Caco-2 (cell line): ENCODE measurements around the gene PTPN3. TPM values are rescaled to one million over a fixed set of nuclear protein-coding genes. Genes with fewer than 3 reads are reported as not detected.

Source experiments
- BruUV-seq: library from RNA; stranded (reverse); fragments of 400-500 nt; replicated peaks from 2 replicates; lab custom pipeline; 2021; lab: Mats Ljungman, UMichigan
- CTCF ChIA-PET: fragments of 300-600 bp; sonication (Branson Sonifier 250); formaldehyde crosslinking; loops from one replicate; lab custom pipeline; 2022; ENCODE audit warnings: antibody characterized with exemption; lab: Charles Lee
- POLR2A ChIA-PET: fragments of 300-600 bp; sonication (Branson Sonifier 250); formaldehyde crosslinking; loops from one replicate; lab custom pipeline; 2022; ENCODE audit warnings: antibody characterized with exemption; lab: Charles Lee
- DNase-seq, 2 experiments: peaks; one replicate each; pipeline versions ENCODE4 v3.0.0 to v3.0.0-alpha.2; 2020 to 2022
- H3K27me3 ChIP-seq: replicated peaks from 2 replicates; pipeline ENCODE4 v1.6.0; 2011; ENCODE audit warnings: low read length; ENCODE audit not compliant: control insufficient read depth, insufficient read depth
- H3K36me3 ChIP-seq: 2 replicates; pipeline ENCODE4 v1.5.1; 2011; ENCODE audit warnings: low read length; ENCODE audit not compliant: control insufficient read depth, insufficient read depth
- H3K4me1 ChIP-seq: fragments of 250-450 bp; sonication (Bioruptor Pico); 2 replicates; pipeline ENCODE4 v1.5.1; 2020; ENCODE audit warnings: mild to moderate bottlenecking
- H3K4me3 ChIP-seq: 2 replicates; pipeline ENCODE4 v1.5.1; 2011; ENCODE audit warnings: low read depth, mild to moderate bottlenecking, control low read depth, low read length
- H3K9me3 ChIP-seq: fragments of 250-450 bp; sonication (Bioruptor Pico); 2 replicates; pipeline ENCODE4 v1.5.1; 2020; ENCODE audit warnings: mild to moderate bottlenecking, moderate library complexity
- H3K27ac Mint-ChIP-seq: one replicate; pipeline ENCODE4 v1.8.0; 2022; ENCODE audit warnings: mixed read lengths; ENCODE audit not compliant: unreplicated experiment
- H3K27me3 Mint-ChIP-seq: one replicate; pipeline ENCODE4 v1.8.0; 2022; ENCODE audit warnings: mixed read lengths; ENCODE audit not compliant: insufficient read depth, unreplicated experiment
- H3K36me3 Mint-ChIP-seq: one replicate; pipeline ENCODE4 v1.8.0; 2022; ENCODE audit warnings: mild to moderate bottlenecking, mixed read lengths; ENCODE audit not compliant: insufficient read depth, unreplicated experiment
- H3K4me1 Mint-ChIP-seq: one replicate; pipeline ENCODE4 v1.8.0; 2022; ENCODE audit warnings: low read depth, mixed read lengths; ENCODE audit not compliant: unreplicated experiment
- H3K4me3 Mint-ChIP-seq: one replicate; pipeline ENCODE4 v1.8.0; 2022; ENCODE audit warnings: mild to moderate bottlenecking, moderate library complexity, mixed read lengths; ENCODE audit not compliant: unreplicated experiment
- H3K9me3 Mint-ChIP-seq: one replicate; pipeline ENCODE4 v1.8.0; 2022; ENCODE audit warnings: mixed read lengths; ENCODE audit not compliant: unreplicated experiment
- CTCF ChIP-seq, 2 experiments: fragments of 200-600 bp in 1 of 2; IDR thresholded peaks; 1 replicate in 1 of 2; 2 replicates in 1 of 2; pipeline versions ENCODE4 v1.5.1 to v1.8.0; 2011 to 2022; ENCODE audit warnings: antibody characterized with exemption in 1 of 2, control low read depth in 1 of 2, inconsistent platforms in 1 of 2, low read depth in 1 of 2, low read length in 1 of 2, mild to moderate bottlenecking in 1 of 2, moderate library complexity in 1 of 2; ENCODE audit not compliant: insufficient read depth in 1 of 2, severe bottlenecking in 1 of 2, unreplicated experiment in 1 of 2
- intact Hi-C: fragments of 100-400 bp; cut with micrococcal nuclease; formaldehyde crosslinking; loops from one replicate; pipeline ENCODE4 v1.10.0; 2022; ENCODE audit not compliant: unreplicated experiment
- total RNA-seq: library from RNA; stranded (reverse); gene quantifications from 2 replicates; pipeline ENCODE4 v1.2.3, GENCODE V29; 2022

Gene PTPN3
- total RNA-seq, 1 experiment from 2014 or later: 12.4 TPM

- Mint-ChIP-seq H3K36me3 (peaks cover 10% of the 10 kb centered on the region), H3K4me3 (no peak overlapping the region), H3K27me3 (no peaks in the 10 kb centered on the region), H3K27ac (no peak overlapping the region), H3K4me1 (peaks cover 5% of the 10 kb centered on the region), H3K9me3 (no peaks in the 10 kb centered on the region)
- POLR2A ChIA-PET: no interaction called here
- DNase-seq: no peak
- Histone ChIP-seq H3K36me3 (no peaks in the 10 kb centered on the region), H3K4me1 (no peaks in the 10 kb centered on the region), H3K4me3 (no peak overlapping the region), H3K9me3 (no peaks in the 10 kb centered on the region), H3K27me3 (no peaks in the 10 kb centered on the region)
- intact Hi-C loops: no loop called here
- CTCF ChIA-PET: interaction anchor here (0.7 kb wide), 1 partner anchor 1845 kb away, joined by 5 read pairs; no protein-coding TSS in a partner anchor
- no TSS peak for BruUV-seq
- TF ChIP-seq CTCF (IDR thresholded peaks at IDR 0.05; ENCODE audit: insufficient read depth in 1 of 2, low read depth in 1 of 2, low read length in 1 of 2, severe bottlenecking in 1 of 2, unreplicated experiment in 1 of 2): no peak
Observed at GRCh38 chr9:109467936-109468335, 30.2 kb downstream of the PTPN3 start.

- CTCF ChIA-PET: interaction anchor here (1.2 kb wide), 1 partner anchor 26 kb away, joined by 3 read pairs; no protein-coding TSS in a partner anchor
- POLR2A ChIA-PET: interaction anchor here (0.7 kb wide), 1 partner anchor 8 kb away, joined by 3 read pairs; no protein-coding TSS in a partner anchor
- H3K9me3 Mint-ChIP-seq: no peaks in the 10 kb centered on the region
- no peaks in the 10 kb centered on the region for H3K36me3 ChIP-seq
- intact Hi-C loops: no loop called here
- TF ChIP-seq CTCF (IDR thresholded peaks at IDR 0.05; ENCODE audit: insufficient read depth in 1 of 2, low read depth in 1 of 2, low read length in 1 of 2, severe bottlenecking in 1 of 2, unreplicated experiment in 1 of 2): no peak
- no TSS peak for BruUV-seq
- no peak overlapping the region for H3K4me3 Mint-ChIP-seq
- H3K4me1 ChIP-seq: no peaks in the 10 kb centered on the region
- peaks cover 5% of the 10 kb centered on the region for H3K4me1 Mint-ChIP-seq
- H3K27ac Mint-ChIP-seq: no peak overlapping the region
- H3K27me3 Mint-ChIP-seq: no peaks in the 10 kb centered on the region
- H3K36me3 Mint-ChIP-seq: peaks cover 10% of the 10 kb centered on the region
- H3K27me3 ChIP-seq: no peaks in the 10 kb centered on the region
- H3K9me3 ChIP-seq: no peaks in the 10 kb centered on the region
- no peak for DNase-seq
- H3K4me3 ChIP-seq: no peak overlapping the region
Observed at GRCh38 chr9:109466623-109467590, 31.2 kb downstream of the PTPN3 start.

- no peak for DNase-seq
- ChIA-PET POLR2A (interaction anchor here (0.8 kb wide), 1 partner anchor 12 kb away, joined by 3 read pairs; no protein-coding TSS in a partner anchor), CTCF (no interaction called here)
- Histone ChIP-seq H3K9me3 (no peaks in the 10 kb centered on the region), H3K4me1 (no peaks in the 10 kb centered on the region), H3K4me3 (no peak overlapping the region), H3K27me3 (no peaks in the 10 kb centered on the region), H3K36me3 (no peaks in the 10 kb centered on the region)
- no TSS peak for BruUV-seq
- no peaks in the 10 kb centered on the region for H3K9me3 Mint-ChIP-seq
- H3K27ac Mint-ChIP-seq: no peak overlapping the region
- no peak for TF ChIP-seq CTCF (IDR thresholded peaks at IDR 0.05; ENCODE audit: insufficient read depth in 1 of 2, low read depth in 1 of 2, low read length in 1 of 2, severe bottlenecking in 1 of 2, unreplicated experiment in 1 of 2)
- H3K27me3 Mint-ChIP-seq: no peaks in the 10 kb centered on the region
- H3K4me1 Mint-ChIP-seq: no peaks in the 10 kb centered on the region
- intact Hi-C loops: no loop called here
- no peak overlapping the region for H3K4me3 Mint-ChIP-seq
- H3K36me3 Mint-ChIP-seq: peaks cover 5% of the 10 kb centered on the region
Observed at GRCh38 chr9:109463924-109464625, 34.0 kb downstream of the PTPN3 start.
